K562 (cell line): ENCODE data around the gene SMIM7. TPM values are rescaled to one million over a fixed set of nuclear protein-coding genes. Genes with fewer than 3 reads are reported as not detected.

ENCODE experiments used
- DDX20 ChIP-seq: fragments of 450-650 bp; IDR thresholded peaks from 2 replicates; pipeline ENCODE4 v1.6.1; 2016; ENCODE audit warnings: missing genetic modification characterization, low read depth, mild to moderate bottlenecking, missing compliant biosample characterization, moderate library complexity
- FIP1L1 ChIP-seq: fragments of 200-400 bp; formaldehyde crosslinking; IDR thresholded peaks from 2 replicates; pipeline ENCODE4 v1.6.1; 2018; ENCODE audit warnings: mild to moderate bottlenecking, low read depth, low read length; ENCODE audit not compliant: poor library complexity, severe bottlenecking
- FOXA3 ChIP-seq, 2 experiments: fragments of 450-650 bp in 1 of 2; sonication (generic) in 1 of 2; formaldehyde crosslinking; IDR thresholded peaks in 1 of 2; conservative IDR thresholded peaks in 1 of 2; 2 replicates each; pipeline versions ENCODE4 v1.4.0 to v1.8.0; 2020 to 2022; ENCODE audit warnings: mild to moderate bottlenecking in 2 of 2, missing genetic modification reagents in 1 of 2
- GABPB1 ChIP-seq: sonication (generic); formaldehyde crosslinking; IDR thresholded peaks from 2 replicates; pipeline ENCODE4 v1.8.0; 2022; ENCODE audit warnings: mild to moderate bottlenecking, missing genetic modification reagents
- HMGXB4 ChIP-seq: sonication (generic); formaldehyde crosslinking; IDR thresholded peaks from 2 replicates; pipeline ENCODE4 v1.8.1; 2023; ENCODE audit warnings: mild to moderate bottlenecking, missing genetic modification reagents
- KLF1 ChIP-seq: fragments of 450-650 bp; IDR thresholded peaks from 2 replicates; pipeline ENCODE4 v1.6.1; 2016; ENCODE audit warnings: missing genetic modification characterization, missing compliant biosample characterization
- OTX1 ChIP-seq: fragments of 450-650 bp; formaldehyde crosslinking; IDR thresholded peaks from 2 replicates; pipeline ENCODE4 v1.4.0; 2022; ENCODE audit warnings: mild to moderate bottlenecking
- PCBP1 ChIP-seq: fragments of 200-400 bp; formaldehyde crosslinking; IDR thresholded peaks from 2 replicates; pipeline ENCODE4 v1.6.1; 2018; ENCODE audit warnings: mild to moderate bottlenecking, low read depth, low read length; ENCODE audit not compliant: poor library complexity, severe bottlenecking
- PCBP2 ChIP-seq: fragments of 200-400 bp; formaldehyde crosslinking; IDR thresholded peaks from 2 replicates; pipeline ENCODE4 v1.6.1; 2018; ENCODE audit warnings: low read length, low read depth, mild to moderate bottlenecking, moderate library complexity; ENCODE audit not compliant: poor library complexity, severe bottlenecking
- PHF20 ChIP-seq: fragments of 450-650 bp; IDR thresholded peaks from 2 replicates; pipeline ENCODE4 v1.6.1; 2018; ENCODE audit not compliant: partially characterized antibody
- PRPF4 ChIP-seq: fragments of 200-400 bp; formaldehyde crosslinking; IDR thresholded peaks from one replicate; pipeline ENCODE4 v1.6.1; 2017; ENCODE audit warnings: low read length, low read depth, mild to moderate bottlenecking; ENCODE audit not compliant: insufficient read depth, poor library complexity, severe bottlenecking
- SAP30 ChIP-seq: fragments of 200-600 bp; sonication (generic); IDR thresholded peaks from 2 replicates; pipeline ENCODE4 v1.6.1; 2012; ENCODE audit warnings: borderline replicate concordance, low read depth, mild to moderate bottlenecking, moderate library complexity, low read length, control low read depth, inconsistent platforms; ENCODE audit not compliant: insufficient read depth, poor library complexity, severe bottlenecking
- STAG1 ChIP-seq: sonication (generic); formaldehyde crosslinking; IDR thresholded peaks from 2 replicates; pipeline ENCODE4 v1.5.0; 2020; ENCODE audit warnings: missing genetic modification reagents, borderline replicate concordance
- TAF1 ChIP-seq: IDR thresholded peaks from 2 replicates; pipeline ENCODE4 v1.6.1; 2011; ENCODE audit warnings: mild to moderate bottlenecking, low read length, moderate library complexity; ENCODE audit not compliant: insufficient read depth, control insufficient read depth, severe bottlenecking; ENCODE audit errors: extremely low read depth
- ZBTB7A ChIP-seq: IDR thresholded peaks from 2 replicates; pipeline ENCODE4 v1.6.1; 2011; ENCODE audit warnings: low read depth, mild to moderate bottlenecking, low read length, moderate library complexity, borderline replicate concordance; ENCODE audit not compliant: control insufficient read depth
- ZFX ChIP-seq: sonication (generic); formaldehyde crosslinking; IDR thresholded peaks from 2 replicates; pipeline ENCODE4 v1.8.0; 2022; ENCODE audit warnings: mild to moderate bottlenecking, missing genetic modification reagents, moderate library complexity
- ZNF174 ChIP-seq: fragments of 250-450 bp; sonication (Bioruptor Pico); IDR thresholded peaks from 2 replicates; pipeline ENCODE4 v1.4.0; 2020; ENCODE audit warnings: mild to moderate bottlenecking
- ZNF263 ChIP-seq: sonication (generic); formaldehyde crosslinking; IDR thresholded peaks from 2 replicates; pipeline ENCODE4 v1.8.0; 2022; ENCODE audit warnings: mild to moderate bottlenecking, missing genetic modification reagents, borderline replicate concordance
- ZNF449 ChIP-seq: fragments of 250-450 bp; sonication (Bioruptor Pico); IDR thresholded peaks from 2 replicates; pipeline ENCODE4 v1.8.0; 2022; ENCODE audit warnings: moderate library complexity, mild to moderate bottlenecking, inconsistent platforms
- polyA plus RNA-seq, 8 experiments: library from polyadenylated mRNA; depleted of rRNA in 4 of 8; stranded (reverse) in 5 of 8; unstranded in 3 of 8; fragments of >200 nt; fragmentation: Nextera tagmentation in 2 of 8; fragmentation: Illumina TruSeq in 1 of 8; extraction: Ambion mirVana in 2 of 8; extraction: Trizol in 1 of 8; gene quantifications; 2 replicates each; pipeline versions ENCODE4 v1.2.1 to v1.2.3, GENCODE V29; 2011 to 2014; ENCODE audit warnings: inconsistent platforms in 1 of 8, missing spikeins in 1 of 8
- total RNA-seq, 7 experiments: library from RNA; depleted of rRNA in 6 of 7; stranded (reverse); fragments of >200 nt in 6 of 7; fragmentation: Illumina TruSeq in 2 of 7; extraction: Trizol in 2 of 7; gene quantifications; 2 replicates each; pipeline versions ENCODE4 v1.2.1 to v1.2.3, GENCODE V29; 2011 to 2021; ENCODE audit warnings: low replicate concordance in 1 of 7
- TF ChIP-seq, protein P1 (sequence below): sonication (generic); formaldehyde crosslinking; IDR thresholded peaks from 2 replicates; pipeline ENCODE4 v1.8.0; 2022; ENCODE audit warnings: mild to moderate bottlenecking, missing genetic modification reagents

The SMIM7 gene
- total and polyA plus RNA-seq, 9 of the 15 experiments (the other 6 are each of a cell fraction or from before 2014, with no cell fraction given): 55.3 to 265 (median 107) TPM

- TF ChIP-seq TAF1: peak; percentile 11
- TF ChIP-seq PCBP1: peak; percentile 63
- peak; percentile 80 for TF ChIP-seq FIP1L1
- peak; percentile 59; the same call in 1 of the 2 replicates for TF ChIP-seq GABPB1
- TF ChIP-seq SAP30: peak; percentile 74
- TF ChIP-seq ZNF174 (CRISPR knock-in tag): no peak
- peak; percentile 34; the same call in 1 of the 2 replicates for TF ChIP-seq ZNF263
- TF ChIP-seq PCBP2: no peak
- no peak for TF ChIP-seq DDX20 (tag)
- TF ChIP-seq KLF1: no peak
- TF ChIP-seq STAG1: peak; percentile 25; the same call in 1 of the 2 replicates
- TF ChIP-seq, protein P1, sequence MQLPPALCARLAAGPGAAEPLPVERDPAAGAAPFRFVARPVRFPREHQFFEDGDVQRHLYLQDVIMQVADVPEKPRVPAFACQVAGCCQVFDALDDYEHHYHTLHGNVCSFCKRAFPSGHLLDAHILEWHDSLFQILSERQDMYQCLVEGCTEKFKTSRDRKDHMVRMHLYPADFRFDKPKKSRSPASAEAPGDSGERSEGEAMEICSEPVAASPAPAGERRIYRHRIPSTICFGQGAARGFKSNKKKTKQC (CRISPR knock-in tag): peak; percentile 94
- TF ChIP-seq PRPF4: no peak
- TF ChIP-seq OTX1 (CRISPR knock-in tag): no peak
- TF ChIP-seq ZBTB7A: peak; percentile 18; the same call in 1 of the 2 replicates
- TF ChIP-seq ZNF449 (CRISPR knock-in tag): no peak
- TF ChIP-seq ZFX (CRISPR knock-in tag): peak; percentile 100
- TF ChIP-seq HMGXB4: peak; percentile 98
- no peak for TF ChIP-seq FOXA3 (CRISPR knock-in tag; conservative IDR thresholded peaks at IDR 0.05 in 1 of 2, IDR thresholded peaks at IDR 0.05 in 1 of 2)
- TF ChIP-seq PHF20: peak; percentile 31
These were observed 32.6 kb downstream of the SMIM7 start (continued) for GRCh38 chr19:16627193-16627927.
